Hepatic stellate cell (primary cell): ENCODE measurements around the gene TFF1.
"Not testable (repeated sequence)": the region's sequence is repeated elsewhere in the genome, so short reads cannot be mapped to it uniquely, and the experiment has no call there.

Source experiments
- DNase-seq: peaks from one replicate; pipeline ENCODE4 v3.0.0; 2011; ENCODE audit warnings: low spot score

Gene TFF1

DNA sequence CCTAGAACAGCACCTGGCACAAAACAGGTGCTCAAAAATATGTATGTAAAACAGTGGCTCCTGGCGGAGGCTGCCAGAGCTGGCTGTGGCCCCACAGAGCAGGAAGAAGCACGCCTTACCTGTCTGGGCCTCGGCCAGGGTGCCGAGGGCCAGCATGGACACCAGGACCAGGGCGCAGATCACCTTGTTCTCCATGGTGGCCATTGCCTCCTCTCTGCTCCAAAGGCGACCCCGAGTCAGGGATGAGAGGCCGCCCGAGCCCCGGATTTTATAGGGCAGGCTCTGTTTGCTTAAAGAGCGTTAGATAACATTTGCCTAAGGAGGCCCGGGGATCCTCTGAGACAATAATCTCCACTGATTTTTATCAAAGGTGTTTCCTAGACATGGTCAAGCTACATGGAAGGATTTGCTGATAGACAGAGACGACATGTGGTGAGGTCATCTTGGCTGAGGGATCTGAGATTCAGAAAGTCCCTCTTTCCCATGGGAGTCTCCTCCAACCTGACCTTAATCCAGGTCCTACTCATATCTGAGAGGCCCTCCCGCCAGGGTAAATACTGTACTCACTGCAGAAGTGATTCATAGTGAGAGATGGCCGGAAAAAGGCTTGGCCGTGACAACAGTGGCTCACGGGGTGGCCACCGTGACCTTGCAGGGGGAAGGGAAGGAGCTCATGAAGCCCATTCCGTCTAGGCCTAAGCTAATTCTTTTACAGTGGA lies at the start of gene TFF1:
TFF1 (minus strand) TSS at position 244 of the 719 bp plus-strand sequence; CDS start at position 204, 40 bp downstream.
- DNase-seq = no peak

DNA sequence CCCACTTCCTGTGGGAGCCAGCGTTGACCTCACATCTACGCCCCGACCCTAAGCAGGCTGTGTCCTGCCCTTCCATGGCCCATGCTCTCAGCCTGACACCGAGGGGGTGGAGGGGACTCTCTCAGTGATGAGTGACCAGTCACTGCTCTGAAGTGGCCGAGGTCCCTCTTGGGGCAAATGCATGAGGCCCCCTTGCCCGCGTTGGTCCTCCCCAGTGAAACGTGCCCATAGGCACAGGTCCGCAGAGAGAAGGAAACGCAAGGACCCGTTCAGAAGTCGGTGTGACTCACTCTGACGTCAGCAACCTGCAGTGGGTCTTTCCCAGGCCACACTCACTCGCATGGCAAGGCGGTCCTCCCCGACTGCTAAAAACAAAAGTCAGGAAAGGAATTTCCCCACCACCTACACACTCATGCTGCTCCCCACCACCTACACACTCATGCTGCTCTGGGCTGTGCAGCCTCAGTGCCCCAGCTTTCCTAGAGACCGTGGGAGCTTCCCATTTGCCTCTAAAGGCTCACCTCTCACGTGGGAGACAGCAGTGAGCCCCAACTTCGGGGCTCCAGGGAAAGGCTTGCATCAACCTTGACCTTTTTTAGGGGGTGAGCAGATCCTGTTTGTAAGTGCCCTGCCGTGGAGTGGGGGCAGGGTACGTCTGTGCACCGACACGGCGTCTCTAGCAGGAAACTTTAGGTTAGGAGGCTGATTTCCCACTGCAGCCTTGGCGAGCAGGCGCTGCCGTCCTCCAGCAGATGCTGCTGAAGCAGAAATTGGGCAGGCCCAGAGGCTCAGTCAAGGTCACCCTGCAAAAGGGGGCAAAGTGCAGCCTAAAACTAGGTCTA lies 48.8 kb upstream of the TFF1 start:
- no peak for DNase-seq

DNA sequence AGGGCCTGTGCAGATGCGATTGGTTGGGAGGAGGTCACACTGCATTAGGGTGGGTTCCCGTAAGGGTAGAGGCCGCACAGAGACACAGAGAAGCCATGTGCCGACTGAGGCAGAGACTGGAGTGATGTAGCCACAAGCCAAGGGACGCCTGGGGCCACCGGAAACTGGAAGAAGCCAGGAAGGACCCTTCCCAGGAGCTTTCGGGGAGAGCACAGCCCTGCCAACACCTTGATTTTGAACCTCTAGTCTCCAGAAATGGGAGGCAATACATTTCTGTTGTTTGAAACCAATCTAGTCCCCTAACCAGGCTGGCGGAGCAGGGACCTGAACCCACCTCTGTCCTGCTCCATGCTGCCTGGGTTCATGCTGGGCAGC lies 48.2 kb upstream of the TFF1 start:
- DNase-seq = no peak

DNA sequence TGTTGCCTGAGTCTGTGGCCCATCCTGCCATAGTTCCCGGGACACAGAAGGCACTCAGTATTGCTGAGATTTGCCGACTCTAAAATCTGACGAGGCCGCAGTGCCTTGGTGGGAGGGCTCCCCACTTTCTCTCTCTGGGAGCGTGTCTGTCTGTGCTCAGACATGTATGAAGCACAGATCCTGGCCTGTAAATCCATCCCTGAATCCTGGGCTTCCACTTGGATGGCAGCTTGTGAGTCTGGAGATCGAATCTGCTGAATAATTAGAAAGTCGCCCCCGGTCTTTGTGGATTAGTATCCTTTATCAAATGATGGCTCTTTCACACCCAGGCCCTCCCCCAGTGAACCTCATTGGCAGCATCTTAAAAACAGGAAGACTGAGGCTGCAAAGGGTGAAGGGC lies 47.7 kb upstream of the TFF1 start:
- DNase-seq = no peak

DNA sequence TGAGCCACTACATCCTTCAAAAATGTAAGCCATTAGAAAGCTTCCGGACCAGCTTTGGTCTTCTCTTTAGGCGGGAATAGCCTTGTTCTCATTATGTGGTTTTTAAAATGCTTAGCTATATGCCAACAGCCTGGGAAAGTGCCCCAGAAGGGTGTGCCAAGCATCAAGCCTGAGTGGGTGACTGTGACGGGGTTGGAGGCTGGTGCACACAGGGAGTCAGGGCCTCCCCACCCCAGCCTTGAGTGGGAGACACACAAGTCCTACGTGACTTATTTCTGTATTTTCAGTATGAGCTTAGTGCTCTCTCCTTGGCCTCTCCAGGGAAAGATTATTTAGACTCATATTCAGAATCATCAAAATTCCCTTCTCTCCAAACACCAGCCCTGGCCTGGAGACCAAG lies 47.2 kb upstream of the TFF1 start:
- no peak for DNase-seq

DNA sequence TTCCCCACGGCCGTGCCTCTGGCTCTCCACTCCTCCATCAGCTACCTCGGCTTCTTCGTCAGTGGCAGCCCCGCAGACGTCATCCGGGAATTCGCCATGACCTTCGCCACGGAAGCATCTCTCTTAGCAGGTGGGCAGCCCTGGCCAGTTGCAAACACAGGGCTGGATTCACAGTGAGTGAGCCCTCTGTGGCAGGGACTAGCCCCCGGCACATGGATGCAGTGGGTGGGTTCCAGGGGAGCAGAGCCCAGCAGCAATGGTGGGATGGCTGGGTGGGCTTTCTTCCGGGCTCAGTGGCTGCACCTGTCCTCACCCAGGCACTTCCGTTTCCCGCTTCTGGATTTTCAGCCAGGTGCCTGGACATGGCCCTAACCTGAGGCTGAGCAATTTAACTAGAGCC lies 46.8 kb upstream of the TFF1 start:
- no peak for DNase-seq

DNA sequence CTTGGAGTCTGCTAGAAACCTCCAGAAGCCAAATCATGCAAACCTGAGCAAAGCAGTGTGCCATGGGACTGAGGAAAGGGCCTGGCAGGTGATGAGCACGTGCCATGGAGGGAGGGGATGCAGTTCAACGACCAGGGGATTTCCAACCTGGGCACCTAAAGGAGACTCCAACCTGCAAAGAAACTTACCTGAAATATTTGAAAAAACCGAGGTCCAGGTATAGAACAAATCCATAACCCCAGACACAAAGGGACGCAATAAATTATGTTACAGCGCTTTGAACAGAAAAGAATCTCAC lies 46.2 kb upstream of the TFF1 start:
- no peak for DNase-seq

DNA sequence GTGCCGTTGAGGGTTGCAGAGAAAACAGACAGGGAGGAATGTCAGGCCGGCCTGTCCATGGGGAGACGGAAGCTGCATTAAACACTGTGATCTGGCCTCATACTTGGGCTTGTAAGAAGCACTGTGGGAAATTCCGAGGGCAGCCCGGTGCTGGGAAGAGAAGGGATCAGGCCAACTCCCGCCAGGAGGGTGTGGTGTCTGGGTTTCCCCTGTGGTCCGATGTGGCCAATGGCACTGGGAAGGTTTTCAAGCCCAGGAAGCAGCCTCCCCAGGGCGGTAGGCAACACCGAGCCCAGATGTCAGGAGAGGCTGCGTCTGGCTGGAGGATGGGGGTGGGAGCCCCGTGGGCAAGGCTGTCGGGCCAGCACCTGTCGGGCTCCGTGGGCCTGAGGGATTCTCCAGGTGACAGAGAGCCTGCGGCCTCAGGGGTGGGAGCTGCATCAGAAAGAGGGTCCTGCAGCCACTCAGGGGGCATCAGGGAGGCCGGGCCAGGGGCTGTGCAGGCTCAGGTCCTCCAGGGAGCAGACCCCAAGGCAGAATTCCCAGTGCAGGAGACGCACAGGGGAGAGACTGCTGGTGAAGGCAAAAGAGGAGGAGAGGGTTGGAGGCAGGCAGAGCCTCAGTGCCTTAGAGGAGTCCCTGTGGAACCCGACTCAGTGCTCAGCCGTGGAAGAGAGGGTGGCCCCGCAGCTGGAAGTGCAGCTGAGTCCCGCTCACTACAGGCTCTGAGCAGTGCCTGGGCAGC lies 45.7 kb upstream of the TFF1 start:
- no peak for DNase-seq

DNA sequence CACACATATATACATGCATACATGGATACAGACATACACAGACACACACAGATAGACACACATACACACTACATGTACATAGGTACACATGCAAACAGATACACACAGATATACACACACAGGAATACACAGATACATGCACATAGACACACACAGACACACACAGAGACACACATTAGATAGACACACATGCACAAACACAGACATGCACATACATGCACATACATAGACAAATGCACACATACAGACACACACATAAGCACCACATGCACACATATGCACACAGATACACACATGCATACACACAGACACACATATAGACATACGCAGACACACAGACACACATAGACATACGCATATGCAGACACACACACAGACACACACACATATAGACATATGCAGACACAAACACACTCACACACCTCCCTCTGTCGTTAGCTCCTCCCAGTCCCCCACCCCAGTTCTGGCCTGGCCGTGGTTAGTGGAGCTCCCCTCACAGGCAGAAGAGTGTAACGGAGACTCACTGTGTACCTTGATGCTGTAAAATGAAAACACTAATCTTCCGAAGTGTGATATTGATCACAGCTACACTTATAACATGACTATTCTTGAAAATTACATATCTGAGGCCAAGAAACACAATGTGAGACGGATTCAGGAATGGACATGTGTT lies 45.0 kb upstream of the TFF1 start:
- no peak for DNase-seq

DNA sequence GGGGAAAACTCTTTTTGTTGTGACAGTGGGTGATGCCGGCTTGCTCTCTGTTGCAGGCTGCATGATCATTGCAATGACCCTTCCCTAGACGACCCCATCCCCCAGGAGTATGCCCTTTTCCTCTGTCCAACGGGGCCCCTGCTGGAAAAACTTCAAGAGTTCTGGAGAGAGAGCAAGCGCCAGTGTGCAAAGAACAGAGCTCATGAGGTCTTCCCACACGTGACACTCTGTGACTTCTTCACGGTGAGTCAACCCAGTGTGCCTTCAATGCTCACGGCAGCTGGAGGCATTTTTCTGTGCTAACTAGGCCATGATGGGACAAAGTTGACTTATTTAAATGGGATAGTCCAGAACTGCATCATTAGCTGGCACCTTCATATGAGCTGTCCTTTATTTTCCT lies 43.0 kb upstream of the TFF1 start:
- no peak for DNase-seq

DNA sequence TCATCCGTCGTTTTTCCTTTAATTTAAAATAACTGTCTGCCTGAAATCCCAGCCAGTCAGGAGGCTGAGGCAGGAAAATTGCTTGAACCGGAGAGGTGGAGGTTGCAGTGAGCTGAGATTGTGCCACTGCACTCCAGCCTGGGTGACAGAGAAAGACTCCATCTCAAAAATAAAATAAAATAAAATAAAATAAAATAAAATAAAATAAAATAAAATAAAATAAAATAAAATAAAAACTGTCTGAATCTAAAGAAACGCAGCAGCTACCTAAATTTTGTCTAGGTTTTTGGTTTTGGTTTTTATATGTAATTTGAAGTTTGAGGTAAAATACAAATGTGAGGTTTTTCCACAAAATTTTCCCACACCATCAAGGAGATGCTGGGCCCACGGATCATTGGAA lies 42.4 kb upstream of the TFF1 start:
- not testable (repeated sequence) for DNase-seq

DNA sequence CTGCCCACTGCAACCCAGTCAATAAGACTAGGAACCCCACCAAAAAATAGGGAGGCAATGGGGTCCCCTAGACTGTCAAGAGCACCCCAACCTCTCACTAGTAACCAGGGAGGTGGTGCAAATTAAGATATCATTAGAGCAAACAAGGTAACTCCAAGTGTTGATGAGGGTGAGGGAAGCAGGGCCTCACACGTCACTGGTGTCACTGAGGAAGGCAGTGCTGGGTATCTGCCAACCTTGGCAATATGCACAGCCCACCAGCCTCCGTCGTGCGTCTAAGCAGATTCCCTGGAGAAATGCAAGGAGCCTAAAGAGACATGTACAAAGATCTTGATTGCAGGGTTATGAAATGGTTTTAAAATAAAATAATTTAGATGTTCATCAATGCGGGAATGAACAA lies 41.1 kb upstream of the TFF1 start:
- no peak for DNase-seq

DNA sequence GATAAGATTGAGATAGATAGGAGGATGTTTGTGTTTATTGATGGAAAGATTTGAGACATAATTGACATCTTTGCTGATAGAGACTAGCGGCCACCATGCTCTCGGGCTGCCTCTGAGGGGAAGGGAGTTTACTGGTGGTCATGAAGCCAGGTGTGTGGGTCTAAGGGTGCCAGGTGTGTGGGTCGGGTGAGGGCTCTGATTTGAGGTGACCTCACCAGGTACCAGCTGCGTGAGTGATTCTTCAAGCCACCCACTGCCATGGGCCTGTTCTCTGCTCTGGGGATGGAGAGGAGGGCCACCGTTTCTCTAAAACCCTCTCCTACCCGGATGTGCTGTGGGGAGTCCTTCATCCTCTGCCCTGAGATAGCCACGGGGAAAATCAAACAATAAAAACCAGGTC lies 40.5 kb upstream of the TFF1 start:
- no peak for DNase-seq

DNA sequence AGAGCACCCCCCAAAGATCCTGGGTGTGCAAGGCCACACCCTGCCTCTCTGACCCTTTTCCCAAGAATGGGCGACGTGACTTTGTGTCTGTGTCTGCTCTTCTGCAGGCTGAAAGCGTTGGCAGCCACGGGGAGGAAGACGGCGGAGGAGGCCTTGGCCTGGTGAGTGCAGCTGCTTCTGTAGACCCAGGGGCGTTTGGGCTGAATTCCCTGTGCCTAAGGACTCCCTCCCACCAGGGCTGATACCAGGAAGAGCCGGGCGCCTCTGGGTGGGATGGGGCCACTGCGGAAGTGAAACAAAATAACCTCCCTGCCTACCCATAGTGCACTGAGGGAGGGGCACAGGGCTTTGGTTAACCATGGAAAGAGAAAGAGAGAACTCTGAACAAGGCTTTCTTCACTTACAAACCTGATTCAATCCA lies 39.9 kb upstream of the TFF1 start:
- no peak for DNase-seq

DNA sequence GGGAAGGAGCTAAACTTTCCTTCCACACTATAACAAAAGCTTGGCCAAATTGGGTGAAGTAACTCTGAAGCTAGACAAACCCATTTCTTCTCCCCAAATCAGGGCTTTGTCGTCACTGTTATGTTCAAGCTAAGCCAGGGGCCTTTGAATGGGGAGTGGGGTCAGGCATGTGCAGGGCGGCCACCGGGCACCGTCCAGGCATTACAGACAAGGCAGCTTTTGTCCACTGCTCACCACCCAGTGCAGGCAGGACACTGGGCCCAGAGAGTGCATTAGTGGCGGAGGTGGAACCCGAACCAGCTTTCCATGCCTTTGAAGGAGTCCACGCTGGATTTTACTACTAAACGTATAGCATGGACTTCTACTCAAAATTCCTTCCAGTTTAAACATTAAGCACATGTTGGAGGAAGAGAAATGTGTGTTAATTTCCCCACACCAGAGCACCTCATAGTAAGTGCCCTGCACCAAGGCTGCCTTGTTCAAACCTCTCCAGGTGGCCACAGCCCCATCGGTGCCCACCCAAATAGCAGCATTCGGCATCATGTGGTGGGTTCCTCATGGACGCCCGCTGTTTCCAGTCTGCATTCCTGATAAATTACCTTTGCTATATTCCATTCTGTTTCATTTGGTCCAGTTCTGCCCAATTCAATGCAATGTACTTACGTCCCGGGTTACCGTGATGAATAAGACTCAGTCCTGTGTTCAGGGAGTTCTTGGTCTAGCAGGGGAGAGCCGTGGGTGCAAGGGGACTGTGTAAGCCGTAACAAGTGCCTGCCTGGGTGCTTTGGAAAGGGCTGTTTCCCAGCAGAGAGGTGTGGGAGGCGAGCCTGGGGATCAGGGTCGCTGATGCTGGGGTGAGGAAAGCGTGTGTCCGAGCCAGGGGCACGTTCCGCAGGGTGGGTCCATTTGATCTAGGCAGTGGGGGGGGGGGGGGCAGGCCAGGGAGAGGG lies 39.0 kb upstream of the TFF1 start:
- DNase-seq = no peak

DNA sequence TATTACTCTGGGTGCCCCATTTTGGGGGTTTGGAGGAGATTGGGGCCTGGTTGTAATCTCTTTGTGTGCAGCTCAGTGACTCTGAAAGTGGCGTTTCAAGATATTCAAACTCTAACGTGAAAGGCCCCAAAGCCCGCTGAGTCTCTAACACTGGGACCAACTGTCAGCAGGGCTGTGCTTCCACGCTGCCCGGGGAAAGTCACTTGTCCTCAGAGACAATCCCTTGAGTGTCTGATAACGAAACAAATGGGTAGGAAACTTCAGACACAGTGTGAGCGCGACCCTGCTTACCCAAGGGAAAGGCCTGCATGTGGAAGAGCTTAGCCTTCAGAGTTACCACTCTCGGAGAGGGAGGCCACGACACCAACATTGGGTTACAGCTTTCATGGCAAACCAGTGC lies 38.2 kb upstream of the TFF1 start:
- DNase-seq = no peak

DNA sequence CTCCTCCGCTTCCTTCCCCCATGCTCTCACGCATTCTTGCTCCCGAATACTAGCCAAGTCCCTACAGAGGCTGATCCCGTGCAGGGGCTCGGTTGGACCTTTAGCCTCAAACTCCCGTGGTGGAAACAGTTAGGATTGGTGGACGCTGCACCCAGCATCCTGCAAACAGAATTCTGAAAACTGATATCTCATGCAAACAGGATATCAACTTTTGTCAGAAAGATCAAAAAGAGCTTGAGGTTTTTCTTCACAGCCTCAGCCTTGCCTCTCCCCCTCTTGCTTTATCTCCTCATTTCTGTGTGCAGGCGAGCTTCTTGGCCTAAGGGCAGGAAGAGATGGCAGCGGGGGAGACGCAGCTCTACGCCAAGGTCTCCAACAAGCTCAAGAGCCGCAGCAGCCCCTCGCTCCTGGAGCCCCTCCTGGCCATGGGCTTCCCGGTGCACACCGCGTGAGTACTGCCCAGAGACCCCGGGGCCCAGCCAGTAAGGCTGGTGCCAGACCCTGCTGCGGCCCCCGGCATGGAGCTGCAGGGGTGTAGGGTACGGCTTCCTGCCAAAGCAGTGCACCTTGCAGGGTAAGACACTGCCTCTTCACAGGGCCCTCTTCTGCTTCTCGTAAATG lies 37.4 kb upstream of the TFF1 start, which contains the start of gene UBASH3A:
UBASH3A (plus strand) TSS at position 292 of the 621 bp plus-strand sequence; CDS start at position 336, 44 bp downstream.
- no peak for DNase-seq

DNA sequence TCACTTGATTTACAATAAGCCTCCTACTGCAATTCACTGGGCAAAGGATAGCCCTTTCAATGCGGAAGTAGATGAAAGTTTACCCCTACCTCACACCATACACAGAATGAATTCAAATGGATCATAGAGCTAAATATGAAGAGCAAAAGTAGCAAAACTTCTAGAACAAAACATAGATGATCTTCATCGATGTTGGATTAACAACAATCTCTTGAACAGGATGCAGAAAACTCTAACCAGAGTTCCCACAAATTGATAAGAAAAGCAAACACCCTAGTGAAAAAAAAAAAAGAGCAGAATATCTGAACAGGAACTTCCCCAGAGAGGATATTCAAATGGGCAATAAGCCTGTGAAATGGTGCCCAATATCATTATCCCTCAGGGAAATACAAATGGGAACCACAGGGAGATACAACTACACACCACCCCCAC lies 35.5 kb upstream of the TFF1 start:
- no peak for DNase-seq

DNA sequence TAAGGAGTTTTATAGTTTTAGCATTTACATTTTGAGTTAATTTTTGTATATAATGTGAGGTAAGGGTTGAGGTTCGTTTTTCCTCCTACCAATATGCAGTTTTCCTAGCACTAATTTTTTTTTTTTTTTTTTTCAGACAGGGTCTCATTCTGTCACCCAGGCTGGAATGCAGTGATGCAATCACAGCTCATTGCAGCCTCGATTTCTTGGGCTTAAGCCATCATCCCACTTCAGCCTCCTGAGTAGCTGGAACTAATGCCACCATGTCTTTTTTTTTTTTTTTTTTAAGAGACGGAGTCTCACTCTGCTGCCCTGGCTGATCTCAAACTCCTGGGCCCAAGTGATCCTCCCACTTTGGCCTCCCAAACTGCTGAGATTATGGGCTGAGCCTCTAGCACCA lies 34.8 kb upstream of the TFF1 start:
- no peak for DNase-seq

DNA sequence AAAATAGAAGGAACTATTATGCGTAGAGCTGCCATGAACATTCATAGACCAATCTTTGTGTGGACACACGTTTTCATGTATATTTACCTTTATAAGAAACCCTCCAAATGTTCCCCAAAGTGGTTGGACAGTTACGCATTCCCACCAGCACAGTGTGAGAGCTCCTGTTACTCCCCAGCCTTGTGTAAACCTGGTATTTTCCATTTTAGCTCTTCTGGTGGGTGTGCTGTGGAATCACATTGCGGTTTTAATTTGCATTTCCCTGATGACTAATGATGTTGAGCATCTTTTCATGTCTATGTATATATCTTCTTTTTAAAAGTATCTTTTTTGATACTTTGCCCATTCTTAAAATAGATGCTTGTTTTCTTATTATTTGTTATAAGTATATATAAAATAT lies 34.2 kb upstream of the TFF1 start:
- DNase-seq = no peak
